GM12872 (cell line): Measurements from ENCODE around the gene NAALADL2.

Experiments
- CTCF ChIP-seq: IDR thresholded peaks from 3 replicates; pipeline ENCODE4 v1.5.1; 2011; ENCODE audit warnings: low read depth, mild to moderate bottlenecking, low read length, moderate library complexity; ENCODE audit not compliant: insufficient read depth

The NAALADL2 gene

GRCh38 chr3:175404027-175404426 lies 544.9 kb downstream of the NAALADL2 start:
- no peak for TF ChIP-seq CTCF

- no peak for TF ChIP-seq CTCF
Observed at GRCh38 chr3:175404621-175405020, 545.5 kb downstream of the NAALADL2 start.

- no peak for TF ChIP-seq CTCF
Observed at GRCh38 chr3:175410251-175410650, 551.1 kb downstream of the NAALADL2 start.

GRCh38 chr3:175411405-175411804 lies 552.3 kb downstream of the NAALADL2 start:
- TF ChIP-seq CTCF = no peak

GRCh38 chr3:175411946-175412345 lies 552.8 kb downstream of the NAALADL2 start:
- no peak for TF ChIP-seq CTCF

- TF ChIP-seq CTCF = no peak
Observed at GRCh38 chr3:175413926-175414325, 554.8 kb downstream of the NAALADL2 start.

GRCh38 chr3:175416600-175416999 lies 557.5 kb downstream of the NAALADL2 start:
- no peak for TF ChIP-seq CTCF

- TF ChIP-seq CTCF = no peak
Observed at GRCh38 chr3:175417426-175417825, 558.3 kb downstream of the NAALADL2 start.
